ENCODE results near the gene ARMS2. TPM values are rescaled to one million over a fixed set of nuclear protein-coding genes. Genes with fewer than 3 reads are reported as not detected.

The ARMS2 gene
- polyA plus RNA-seq, 1 of the 3 experiments (the other 2 are of a cell fraction): not detected

GRCh38 chr10:122481296-122482056, 27.0 kb downstream of the ARMS2 start:
- Histone ChIP-seq H2AFZ (ENCODE audit: low read depth) (no peak overlapping the region), H3K4me1 (ENCODE audit: control insufficient read depth in 1 of 2, insufficient read depth in 2 of 2, low read depth in 1 of 2, low read length in 1 of 2) (peaks cover 1 to 13% of the 10 kb centered on the region in 2 experiments; a peak in 2 of 4 replicates), H3K27me3 (ENCODE audit: insufficient read depth) (no peaks in the 10 kb centered on the region), H3K27ac (ENCODE audit: low read depth in 2 of 2, low read length in 1 of 2) (no peak overlapping the region), H3K36me3 (replicated peaks in 1 of 2; ENCODE audit: control insufficient read depth in 1 of 2, insufficient read depth in 2 of 2, low read length in 1 of 2) (no peaks in the 10 kb centered on the region), H3K4me2 (no peak overlapping the region), H3K79me2 (ENCODE audit: insufficient read depth) (peaks cover 80% of the 10 kb centered on the region), H3F3A (replicated peaks; ENCODE audit: insufficient read depth) (no peaks in the 10 kb centered on the region), H3K9me2 (no peaks in the 10 kb centered on the region), H3K9ac (no peak overlapping the region), H3K9me3 (no peaks in the 10 kb centered on the region), H4K20me1 (ENCODE audit: insufficient read depth) (0 out of 2 replicates have a peak, but pooled peaks cover 2% of the 10 kb centered on the region), H3K4me3 (ENCODE audit: low read depth in 2 of 2, low read length in 1 of 2) (no peak overlapping the region)
- ChIA-PET POLR2A (no interaction called here), CTCF (interaction anchor here (1.3 to 1.4 kb wide), 2 partner anchors 11 to 22 kb away, joined by 3 read pairs; no protein-coding TSS in a partner anchor)
- no peak for TF ChIP-seq SIN3A (IDR thresholded peaks at IDR 0.05; ENCODE audit: borderline replicate concordance, low read depth, low read length)
- TF ChIP-seq SMC3 (IDR thresholded peaks at IDR 0.05; ENCODE audit: low read depth, low read length): no peak
- TF ChIP-seq FOSL2 (IDR thresholded peaks at IDR 0.05; ENCODE audit: borderline replicate concordance, low read depth): no peak
- no peak for TF ChIP-seq RFX5 (IDR thresholded peaks at IDR 0.05; ENCODE audit: low read length)
- TF ChIP-seq EP300 (IDR thresholded peaks at IDR 0.05; ENCODE audit: borderline replicate concordance in 1 of 2, low read depth in 1 of 2, low read length in 1 of 2): no peak
- TF ChIP-seq MEF2A (IDR thresholded peaks at IDR 0.05; ENCODE audit: borderline replicate concordance, low read depth): no peak
- TF ChIP-seq JUND (IDR thresholded peaks at IDR 0.05): no peak
- TF ChIP-seq GATA2 (CRISPR knock-in tag; IDR thresholded peaks at IDR 0.05): no peak
- TF ChIP-seq ZBTB33 (IDR thresholded peaks at IDR 0.05; ENCODE audit: borderline replicate concordance, low read depth): no peak
- no peak for TF ChIP-seq POLR2AphosphoS5 (IDR thresholded peaks at IDR 0.05; ENCODE audit: low read depth, low read length)
- TF ChIP-seq EZH2phosphoT487 (IDR thresholded peaks at IDR 0.05; ENCODE audit: borderline replicate concordance, low read depth): no peak
- TF ChIP-seq IRF3 (IDR thresholded peaks at IDR 0.05; ENCODE audit: low read depth, low read length): no peak
- no peak for TF ChIP-seq RXRA (IDR thresholded peaks at IDR 0.05; ENCODE audit: borderline replicate concordance, low read depth)
- no peak for TF ChIP-seq MAX (IDR thresholded peaks at IDR 0.05; ENCODE audit: low read depth)
- no peak for TF ChIP-seq USF1 (IDR thresholded peaks at IDR 0.05; ENCODE audit: borderline replicate concordance, low read depth)
- TF ChIP-seq YY1 (IDR thresholded peaks at IDR 0.05; ENCODE audit: low read depth): no peak
- WGBS (ENCODE audit: low lambda C conversion rate): 89% methylated on average over 6 of the region's 6 CpGs
- no peak for DNase-seq
